HepG2 (cell line): ENCODE results near the gene PCSK5.

Experiments
- CHD2 ChIP-seq: IDR thresholded peaks from 2 replicates; pipeline ENCODE4 v1.6.1; 2011; ENCODE audit warnings: low read depth, low read length, improper control_type of control experiment
- CTCF ChIP-seq: sonication (generic); formaldehyde crosslinking; IDR thresholded peaks from 2 replicates; pipeline ENCODE4 v1.5.0; 2020; ENCODE audit warnings: mild to moderate bottlenecking, missing genetic modification reagents, moderate library complexity
- ERF ChIP-seq: IDR thresholded peaks from 2 replicates; pipeline ENCODE4 v1.6.1; 2018; ENCODE audit warnings: missing biosample characterization, missing genetic modification reagents
- GMEB1 ChIP-seq: sonication (generic); formaldehyde crosslinking; IDR thresholded peaks from 2 replicates; pipeline ENCODE4 v1.5.1; 2020; ENCODE audit warnings: missing genetic modification reagents, mild to moderate bottlenecking, borderline replicate concordance
- JUND ChIP-seq: sonication (generic); formaldehyde crosslinking; IDR thresholded peaks from 2 replicates; pipeline ENCODE4 v1.8.0; 2022; ENCODE audit warnings: mild to moderate bottlenecking, missing genetic modification reagents
- MTA3 ChIP-seq: sonication (generic); formaldehyde crosslinking; IDR thresholded peaks from 2 replicates; pipeline ENCODE4 v1.4.0; 2020; ENCODE audit warnings: missing genetic modification reagents
- MYC ChIP-seq: sonication (generic); formaldehyde crosslinking; IDR thresholded peaks from 2 replicates; pipeline ENCODE4 v1.9.0; 2021; ENCODE audit warnings: missing genetic modification reagents, borderline replicate concordance
- POLR2AphosphoS5 ChIP-seq: IDR thresholded peaks from 2 replicates; pipeline ENCODE4 v1.6.1; 2012; ENCODE audit warnings: low read depth, low read length
- SP4 ChIP-seq: sonication (generic); formaldehyde crosslinking; IDR thresholded peaks from 2 replicates; pipeline ENCODE4 v1.8.1; 2023; ENCODE audit warnings: mild to moderate bottlenecking, missing genetic modification reagents
- SUZ12 ChIP-seq: fragments of 150-350 bp; IDR thresholded peaks from 2 replicates; pipeline ENCODE4 v1.6.1; 2014; ENCODE audit warnings: low read depth, low read length
- ZC3H4 ChIP-seq: sonication (generic); formaldehyde crosslinking; IDR thresholded peaks from 2 replicates; pipeline ENCODE4 v1.4.0; 2020; ENCODE audit warnings: missing genetic modification reagents, borderline replicate concordance
- ZNF367 ChIP-seq: sonication (generic); formaldehyde crosslinking; IDR thresholded peaks from 2 replicates; pipeline ENCODE4 v1.4.0; 2020; ENCODE audit warnings: missing genetic modification reagents, borderline replicate concordance
- ZNF609 ChIP-seq: sonication (generic); formaldehyde crosslinking; IDR thresholded peaks from 2 replicates; pipeline ENCODE4 v1.4.0; 2020; ENCODE audit warnings: mild to moderate bottlenecking, missing genetic modification reagents, borderline replicate concordance

GRCh38 chr9:76369583-76369982, 479.1 kb downstream of the PCSK5 start:
- no peak for TF ChIP-seq CTCF
- TF ChIP-seq ZC3H4 (CRISPR knock-in tag): no peak
- TF ChIP-seq ZNF367 (CRISPR knock-in tag): no peak
- no peak for TF ChIP-seq ZNF609 (CRISPR knock-in tag)
- TF ChIP-seq GMEB1 (CRISPR knock-in tag): no peak
- TF ChIP-seq MYC (CRISPR knock-in tag): no peak
- no peak for TF ChIP-seq JUND (CRISPR knock-in tag)
- TF ChIP-seq SP4 (CRISPR knock-in tag): no peak
- no peak for TF ChIP-seq ERF (CRISPR knock-in tag)
- no peak for TF ChIP-seq SUZ12
- TF ChIP-seq MTA3: no peak
- no peak for TF ChIP-seq POLR2AphosphoS5
- TF ChIP-seq CHD2: no peak
